GM23338 (cell line): ENCODE data around the gene JMJD1C. TPM values are rescaled to one million over a fixed set of nuclear protein-coding genes. Genes with fewer than 3 reads are reported as not detected.

Experiments used
- EZH2 ChIP-seq: fragments of 200-600 bp; sonication (generic); IDR thresholded peaks from one replicate; pipeline ENCODE4 v1.8.0; 2017; ENCODE audit warnings: antibody characterized with exemption, mild to moderate bottlenecking, low read depth; ENCODE audit not compliant: unreplicated experiment
- JUNB ChIP-seq: IDR thresholded peaks from one replicate; pipeline ENCODE4 v1.6.1; 2016; ENCODE audit warnings: antibody characterized with exemption; ENCODE audit not compliant: unreplicated experiment
- NANOG ChIP-seq: IDR thresholded peaks from 2 replicates; pipeline ENCODE4 v1.6.1; 2016; ENCODE audit warnings: antibody characterized with exemption, borderline replicate concordance
- POLR2AphosphoS5 ChIP-seq: IDR thresholded peaks from 2 replicates; pipeline ENCODE4 v1.6.1; 2016; ENCODE audit warnings: antibody characterized with exemption, low read depth
- STAT1 ChIP-seq: IDR thresholded peaks from one replicate; pipeline ENCODE4 v1.6.1; 2016; ENCODE audit warnings: antibody characterized with exemption; ENCODE audit not compliant: unreplicated experiment
- ZNF114 ChIP-seq: fragments of 250-450 bp; sonication (Bioruptor Pico); IDR thresholded peaks from 2 replicates; pipeline ENCODE4 v1.5.0; 2020; ENCODE audit warnings: mild to moderate bottlenecking, moderate library complexity
- ZNF331 ChIP-seq: fragments of 250-450 bp; sonication (Bioruptor Pico); IDR thresholded peaks from 2 replicates; pipeline ENCODE4 v1.5.0; 2020; ENCODE audit warnings: low read depth, mild to moderate bottlenecking, moderate library complexity
- polyA plus RNA-seq: library from polyadenylated mRNA; unstranded; fragments of >200 nt; fragmentation: Nextera tagmentation; extraction: Ambion mirVana; gene quantifications from 2 replicates; pipeline ENCODE4 v1.2.1, GENCODE V29; 2016
- total RNA-seq: library from RNA; depleted of rRNA; stranded (reverse); fragments of >200 nt; shearing (Covaris generic); gene quantifications from 2 replicates; pipeline ENCODE4 v1.2.3, GENCODE V29; 2014
- TF ChIP-seq, protein P1 (sequence below): fragments of 250-450 bp; sonication (Bioruptor Pico); IDR thresholded peaks from 2 replicates; pipeline ENCODE4 v1.5.0; 2020; ENCODE audit warnings: mild to moderate bottlenecking, moderate library complexity
- TF ChIP-seq, protein P2 (sequence below): IDR thresholded peaks from one replicate; pipeline ENCODE4 v1.6.1; 2018; ENCODE audit warnings: antibody characterized with exemption; ENCODE audit not compliant: unreplicated experiment
- TF ChIP-seq, protein P3 (sequence below), 2 experiments: fragments of 200-600 bp in 1 of 2; sonication (generic) in 1 of 2; conservative IDR thresholded peaks; 2 replicates each; pipeline versions ENCODE4 v1.5.1 to v1.6.1; 2016 to 2017; ENCODE audit warnings: antibody characterized with exemption in 2 of 2, low read depth in 2 of 2, mild to moderate bottlenecking in 2 of 2, moderate library complexity in 1 of 2

Gene JMJD1C
- total and polyA plus RNA-seq, 2 experiments from 2014 or later: 333 to 435 TPM

DNA sequence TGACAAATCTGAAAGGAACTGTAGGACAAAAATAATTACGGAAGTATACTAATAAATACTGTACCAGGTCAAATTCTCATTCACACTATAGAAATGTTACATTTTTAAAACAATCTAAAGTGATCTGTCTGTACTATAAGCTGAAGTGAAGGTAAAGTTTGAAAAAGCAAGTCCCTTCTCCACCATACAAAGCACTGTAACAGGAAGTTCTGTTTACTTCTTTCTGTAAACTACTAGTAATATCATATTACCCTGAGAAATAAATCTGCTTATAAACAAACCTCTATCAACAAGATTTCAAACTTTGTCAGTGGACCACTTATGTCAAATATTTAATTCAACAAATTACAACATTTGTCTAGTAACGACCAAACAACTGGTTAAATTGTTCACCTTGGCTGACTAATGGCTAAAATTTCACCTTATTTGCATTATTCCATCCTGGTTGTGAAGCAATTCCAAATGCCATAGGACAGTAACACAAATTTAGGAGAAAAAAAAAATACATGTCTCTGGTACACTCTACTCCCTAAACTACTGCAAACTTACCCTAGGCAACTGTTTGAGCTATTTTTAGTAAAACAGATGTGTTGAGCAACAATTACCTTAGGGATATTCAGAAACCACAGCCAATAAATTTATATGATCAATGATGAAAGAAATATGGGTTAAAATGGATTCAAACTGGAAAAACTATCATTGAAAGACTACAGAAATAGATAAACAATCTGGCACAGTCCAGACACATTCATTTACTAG lies 206.7 kb downstream of the JMJD1C start (continued):
- TF ChIP-seq, protein P1, sequence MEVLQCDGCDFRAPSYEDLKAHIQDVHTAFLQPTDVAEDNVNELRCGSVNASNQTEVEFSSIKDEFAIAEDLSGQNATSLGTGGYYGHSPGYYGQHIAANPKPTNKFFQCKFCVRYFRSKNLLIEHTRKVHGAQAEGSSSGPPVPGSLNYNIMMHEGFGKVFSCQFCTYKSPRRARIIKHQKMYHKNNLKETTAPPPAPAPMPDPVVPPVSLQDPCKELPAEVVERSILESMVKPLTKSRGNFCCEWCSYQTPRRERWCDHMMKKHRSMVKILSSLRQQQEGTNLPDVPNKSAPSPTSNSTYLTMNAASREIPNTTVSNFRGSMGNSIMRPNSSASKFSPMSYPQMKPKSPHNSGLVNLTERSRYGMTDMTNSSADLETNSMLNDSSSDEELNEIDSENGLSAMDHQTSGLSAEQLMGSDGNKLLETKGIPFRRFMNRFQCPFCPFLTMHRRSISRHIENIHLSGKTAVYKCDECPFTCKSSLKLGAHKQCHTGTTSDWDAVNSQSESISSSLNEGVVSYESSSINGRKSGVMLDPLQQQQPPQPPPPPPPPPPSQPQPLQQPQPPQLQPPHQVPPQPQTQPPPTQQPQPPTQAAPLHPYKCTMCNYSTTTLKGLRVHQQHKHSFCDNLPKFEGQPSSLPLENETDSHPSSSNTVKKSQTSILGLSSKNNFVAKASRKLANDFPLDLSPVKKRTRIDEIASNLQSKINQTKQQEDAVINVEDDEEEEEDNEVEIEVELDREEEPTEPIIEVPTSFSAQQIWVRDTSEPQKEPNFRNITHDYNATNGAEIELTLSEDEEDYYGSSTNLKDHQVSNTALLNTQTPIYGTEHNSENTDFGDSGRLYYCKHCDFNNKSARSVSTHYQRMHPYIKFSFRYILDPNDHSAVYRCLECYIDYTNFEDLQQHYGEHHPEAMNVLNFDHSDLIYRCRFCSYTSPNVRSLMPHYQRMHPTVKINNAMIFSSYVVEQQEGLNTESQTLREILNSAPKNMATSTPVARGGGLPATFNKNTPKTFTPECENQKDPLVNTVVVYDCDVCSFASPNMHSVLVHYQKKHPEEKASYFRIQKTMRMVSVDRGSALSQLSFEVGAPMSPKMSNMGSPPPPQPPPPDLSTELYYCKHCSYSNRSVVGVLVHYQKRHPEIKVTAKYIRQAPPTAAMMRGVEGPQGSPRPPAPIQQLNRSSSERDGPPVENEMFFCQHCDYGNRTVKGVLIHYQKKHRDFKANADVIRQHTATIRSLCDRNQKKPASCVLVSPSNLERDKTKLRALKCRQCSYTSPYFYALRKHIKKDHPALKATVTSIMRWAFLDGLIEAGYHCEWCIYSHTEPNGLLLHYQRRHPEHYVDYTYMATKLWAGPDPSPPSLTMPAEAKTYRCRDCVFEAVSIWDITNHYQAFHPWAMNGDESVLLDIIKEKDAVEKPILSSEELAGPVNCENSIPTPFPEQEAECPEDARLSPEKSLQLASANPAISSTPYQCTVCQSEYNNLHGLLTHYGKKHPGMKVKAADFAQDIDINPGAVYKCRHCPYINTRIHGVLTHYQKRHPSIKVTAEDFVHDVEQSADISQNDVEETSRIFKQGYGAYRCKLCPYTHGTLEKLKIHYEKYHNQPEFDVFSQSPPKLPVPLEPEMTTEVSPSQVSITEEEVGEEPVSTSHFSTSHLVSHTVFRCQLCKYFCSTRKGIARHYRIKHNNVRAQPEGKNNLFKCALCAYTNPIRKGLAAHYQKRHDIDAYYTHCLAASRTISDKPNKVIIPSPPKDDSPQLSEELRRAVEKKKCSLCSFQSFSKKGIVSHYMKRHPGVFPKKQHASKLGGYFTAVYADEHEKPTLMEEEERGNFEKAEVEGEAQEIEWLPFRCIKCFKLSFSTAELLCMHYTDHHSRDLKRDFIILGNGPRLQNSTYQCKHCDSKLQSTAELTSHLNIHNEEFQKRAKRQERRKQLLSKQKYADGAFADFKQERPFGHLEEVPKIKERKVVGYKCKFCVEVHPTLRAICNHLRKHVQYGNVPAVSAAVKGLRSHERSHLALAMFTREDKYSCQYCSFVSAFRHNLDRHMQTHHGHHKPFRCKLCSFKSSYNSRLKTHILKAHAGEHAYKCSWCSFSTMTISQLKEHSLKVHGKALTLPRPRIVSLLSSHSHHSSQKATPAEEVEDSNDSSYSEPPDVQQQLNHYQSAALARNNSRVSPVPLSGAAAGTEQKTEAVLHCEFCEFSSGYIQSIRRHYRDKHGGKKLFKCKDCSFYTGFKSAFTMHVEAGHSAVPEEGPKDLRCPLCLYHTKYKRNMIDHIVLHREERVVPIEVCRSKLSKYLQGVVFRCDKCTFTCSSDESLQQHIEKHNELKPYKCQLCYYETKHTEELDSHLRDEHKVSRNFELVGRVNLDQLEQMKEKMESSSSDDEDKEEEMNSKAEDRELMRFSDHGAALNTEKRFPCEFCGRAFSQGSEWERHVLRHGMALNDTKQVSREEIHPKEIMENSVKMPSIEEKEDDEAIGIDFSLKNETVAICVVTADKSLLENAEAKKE (CRISPR knock-in tag): no peak
- no peak for TF ChIP-seq ZNF331 (CRISPR knock-in tag)
- TF ChIP-seq, protein P2, sequence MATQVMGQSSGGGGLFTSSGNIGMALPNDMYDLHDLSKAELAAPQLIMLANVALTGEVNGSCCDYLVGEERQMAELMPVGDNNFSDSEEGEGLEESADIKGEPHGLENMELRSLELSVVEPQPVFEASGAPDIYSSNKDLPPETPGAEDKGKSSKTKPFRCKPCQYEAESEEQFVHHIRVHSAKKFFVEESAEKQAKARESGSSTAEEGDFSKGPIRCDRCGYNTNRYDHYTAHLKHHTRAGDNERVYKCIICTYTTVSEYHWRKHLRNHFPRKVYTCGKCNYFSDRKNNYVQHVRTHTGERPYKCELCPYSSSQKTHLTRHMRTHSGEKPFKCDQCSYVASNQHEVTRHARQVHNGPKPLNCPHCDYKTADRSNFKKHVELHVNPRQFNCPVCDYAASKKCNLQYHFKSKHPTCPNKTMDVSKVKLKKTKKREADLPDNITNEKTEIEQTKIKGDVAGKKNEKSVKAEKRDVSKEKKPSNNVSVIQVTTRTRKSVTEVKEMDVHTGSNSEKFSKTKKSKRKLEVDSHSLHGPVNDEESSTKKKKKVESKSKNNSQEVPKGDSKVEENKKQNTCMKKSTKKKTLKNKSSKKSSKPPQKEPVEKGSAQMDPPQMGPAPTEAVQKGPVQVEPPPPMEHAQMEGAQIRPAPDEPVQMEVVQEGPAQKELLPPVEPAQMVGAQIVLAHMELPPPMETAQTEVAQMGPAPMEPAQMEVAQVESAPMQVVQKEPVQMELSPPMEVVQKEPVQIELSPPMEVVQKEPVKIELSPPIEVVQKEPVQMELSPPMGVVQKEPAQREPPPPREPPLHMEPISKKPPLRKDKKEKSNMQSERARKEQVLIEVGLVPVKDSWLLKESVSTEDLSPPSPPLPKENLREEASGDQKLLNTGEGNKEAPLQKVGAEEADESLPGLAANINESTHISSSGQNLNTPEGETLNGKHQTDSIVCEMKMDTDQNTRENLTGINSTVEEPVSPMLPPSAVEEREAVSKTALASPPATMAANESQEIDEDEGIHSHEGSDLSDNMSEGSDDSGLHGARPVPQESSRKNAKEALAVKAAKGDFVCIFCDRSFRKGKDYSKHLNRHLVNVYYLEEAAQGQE: no peak
- TF ChIP-seq POLR2AphosphoS5: no peak
- no peak for TF ChIP-seq JUNB
- TF ChIP-seq NANOG: no peak
- TF ChIP-seq, protein P3, sequence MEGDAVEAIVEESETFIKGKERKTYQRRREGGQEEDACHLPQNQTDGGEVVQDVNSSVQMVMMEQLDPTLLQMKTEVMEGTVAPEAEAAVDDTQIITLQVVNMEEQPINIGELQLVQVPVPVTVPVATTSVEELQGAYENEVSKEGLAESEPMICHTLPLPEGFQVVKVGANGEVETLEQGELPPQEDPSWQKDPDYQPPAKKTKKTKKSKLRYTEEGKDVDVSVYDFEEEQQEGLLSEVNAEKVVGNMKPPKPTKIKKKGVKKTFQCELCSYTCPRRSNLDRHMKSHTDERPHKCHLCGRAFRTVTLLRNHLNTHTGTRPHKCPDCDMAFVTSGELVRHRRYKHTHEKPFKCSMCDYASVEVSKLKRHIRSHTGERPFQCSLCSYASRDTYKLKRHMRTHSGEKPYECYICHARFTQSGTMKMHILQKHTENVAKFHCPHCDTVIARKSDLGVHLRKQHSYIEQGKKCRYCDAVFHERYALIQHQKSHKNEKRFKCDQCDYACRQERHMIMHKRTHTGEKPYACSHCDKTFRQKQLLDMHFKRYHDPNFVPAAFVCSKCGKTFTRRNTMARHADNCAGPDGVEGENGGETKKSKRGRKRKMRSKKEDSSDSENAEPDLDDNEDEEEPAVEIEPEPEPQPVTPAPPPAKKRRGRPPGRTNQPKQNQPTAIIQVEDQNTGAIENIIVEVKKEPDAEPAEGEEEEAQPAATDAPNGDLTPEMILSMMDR (conservative IDR thresholded peaks at IDR 0.05; ENCODE audit: low read depth in 2 of 2): no peak
- TF ChIP-seq EZH2: no peak
- no peak for TF ChIP-seq ZNF114
- no peak for TF ChIP-seq STAT1
